Measurements from ENCODE around the gene OR10P1. TPM values are rescaled to one million over a fixed set of nuclear protein-coding genes. Genes with fewer than 3 reads are reported as not detected.

OR10P1 gene
- total and polyA plus RNA-seq, 2 of the 4 experiments (the other 2 are of a cell fraction), result not detected

GRCh38 chr12:55659486-55660385, 23.0 kb downstream of the OR10P1 start (continued):
- TF ChIP-seq RAD21 (IDR thresholded peaks at IDR 0.05; ENCODE audit: low read length), result peak; percentile 68

- CTCF ChIA-PET, result interaction anchor here (0.8 kb wide), 1 partner anchor 58 kb away, joined by 4 read pairs; no protein-coding TSS in a partner anchor
- no peaks in the 10 kb centered on the region for H4K20me1 ChIP-seq (ENCODE audit: insufficient read depth, low read length)
- TF ChIP-seq RAD21 (IDR thresholded peaks at IDR 0.05; ENCODE audit: low read length) (no peak), POLR2A (IDR thresholded peaks at IDR 0.05; ENCODE audit: low read depth, low read length) (no peak), NFE2L2 (IDR thresholded peaks at IDR 0.05; ENCODE audit: low read depth, low read length) (no peak), FOS (IDR thresholded peaks at IDR 0.05; ENCODE audit: low read depth, low read length) (no peak), RCOR1 (IDR thresholded peaks at IDR 0.05; ENCODE audit: insufficient replicate concordance, low read length) (no peak)
- TF ChIP-seq, protein P1, sequence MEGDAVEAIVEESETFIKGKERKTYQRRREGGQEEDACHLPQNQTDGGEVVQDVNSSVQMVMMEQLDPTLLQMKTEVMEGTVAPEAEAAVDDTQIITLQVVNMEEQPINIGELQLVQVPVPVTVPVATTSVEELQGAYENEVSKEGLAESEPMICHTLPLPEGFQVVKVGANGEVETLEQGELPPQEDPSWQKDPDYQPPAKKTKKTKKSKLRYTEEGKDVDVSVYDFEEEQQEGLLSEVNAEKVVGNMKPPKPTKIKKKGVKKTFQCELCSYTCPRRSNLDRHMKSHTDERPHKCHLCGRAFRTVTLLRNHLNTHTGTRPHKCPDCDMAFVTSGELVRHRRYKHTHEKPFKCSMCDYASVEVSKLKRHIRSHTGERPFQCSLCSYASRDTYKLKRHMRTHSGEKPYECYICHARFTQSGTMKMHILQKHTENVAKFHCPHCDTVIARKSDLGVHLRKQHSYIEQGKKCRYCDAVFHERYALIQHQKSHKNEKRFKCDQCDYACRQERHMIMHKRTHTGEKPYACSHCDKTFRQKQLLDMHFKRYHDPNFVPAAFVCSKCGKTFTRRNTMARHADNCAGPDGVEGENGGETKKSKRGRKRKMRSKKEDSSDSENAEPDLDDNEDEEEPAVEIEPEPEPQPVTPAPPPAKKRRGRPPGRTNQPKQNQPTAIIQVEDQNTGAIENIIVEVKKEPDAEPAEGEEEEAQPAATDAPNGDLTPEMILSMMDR (conservative IDR thresholded peaks at IDR 0.05; ENCODE audit: low read depth, low read length), result no peak
Measured at GRCh38 chr12:55663391-55663790, 26.7 kb downstream of the OR10P1 start.

More at GRCh38 chr12:55663391-55663790, 26.7 kb downstream of the OR10P1 start:
- no peak overlapping the region for H3K23ac ChIP-seq (ENCODE audit: low read depth, low read length)
- H3K18ac ChIP-seq (ENCODE audit: low read depth, low read length), result no peak overlapping the region
- no peaks in the 10 kb centered on the region for H3K9me1 ChIP-seq (ENCODE audit: insufficient read depth, low read length)
- no peak overlapping the region for H4K91ac ChIP-seq (ENCODE audit: insufficient read depth, low read depth, low read length)
- ATAC-seq (ENCODE audit: low read depth) (no peak), DNase-seq (no peak)
- dilution Hi-C loops (cut with HindIII; ENCODE audit: low sequenced_read_pairs, unreplicated experiment) (no loop called here), in situ Hi-C loops (cut with MboI; ENCODE audit: low sequenced_read_pairs) (no loop called here), intact Hi-C loops (cut with micrococcal nuclease) (no loop called here)
- no TSS peak for BruUV-seq (replicated peaks)
- H2AK5ac ChIP-seq (ENCODE audit: low read depth, low read length), result no peak overlapping the region
- H3K4ac ChIP-seq (ENCODE audit: low read depth, low read length), result no peak overlapping the region
- no peak overlapping the region for H2BK20ac ChIP-seq (ENCODE audit: low read depth, low read length)
- no peak overlapping the region for H2BK120ac ChIP-seq (ENCODE audit: low read depth, low read length)
- H4K8ac ChIP-seq (ENCODE audit: low read depth in 2 of 2, low read length in 2 of 2), result no peak overlapping the region
- H4K5ac ChIP-seq (ENCODE audit: low read depth, low read length), result no peak overlapping the region
- no peak overlapping the region for H3K9ac ChIP-seq (ENCODE audit: low read depth, low read length)
- no peak overlapping the region for H3K4me3 ChIP-seq (ENCODE audit: insufficient read depth, low read depth, low read length)
- POLR2A ChIA-PET (ENCODE audit: unreplicated experiment), result no interaction called here
- H2BK5ac ChIP-seq (ENCODE audit: low read depth, low read length, poor library complexity, severe bottlenecking), result no peak overlapping the region
- no peaks in the 10 kb centered on the region for H3K79me1 ChIP-seq (ENCODE audit: low read depth in 1 of 2, low read length in 2 of 2)
- H3K14ac ChIP-seq (replicated peaks; ENCODE audit: low read depth, low read length), result no peak overlapping the region
- H3K27me3 ChIP-seq (ENCODE audit: control insufficient read depth, insufficient read depth, low read length), result peaks cover 15% of the 10 kb centered on the region
- H3K9me3 ChIP-seq (ENCODE audit: control insufficient read depth, insufficient read depth, low read length), result no peaks in the 10 kb centered on the region
- H3K36me3 ChIP-seq (ENCODE audit: control insufficient read depth, insufficient read depth, low read length), result no peaks in the 10 kb centered on the region
- no CpG with 5 or more reads among the region's 1 CpG for WGBS, 2 experiments (ENCODE audit: extremely low coverage in 2 of 2, insufficient read length in 1 of 2)
- H3K27ac ChIP-seq (ENCODE audit: insufficient read depth, low read length), result no peak overlapping the region
- H3K56ac ChIP-seq (ENCODE audit: extremely low read depth, insufficient read depth, low read length), result no peak overlapping the region
- no peak overlapping the region for H2AK9ac ChIP-seq (replicated peaks; ENCODE audit: low read depth, low read length, poor library complexity)
- no peaks in the 10 kb centered on the region for H3K4me1 ChIP-seq (ENCODE audit: control insufficient read depth, insufficient read depth, low read length)
- no peak overlapping the region for H2AFZ ChIP-seq (replicated peaks; ENCODE audit: low read length, poor library complexity)
- H3K4me2 ChIP-seq (ENCODE audit: low read depth, low read length), result no peak overlapping the region
- H2BK15ac ChIP-seq (ENCODE audit: low read depth, low read length), result no peak overlapping the region
